DMS 273 (cell line): ENCODE measurements around the gene SMPDL3A.
"Not testable (repeated sequence)": the region's sequence is repeated elsewhere in the genome, so short reads cannot be mapped to it uniquely, and the experiment has no call there.

ENCODE experiments used
- DNase-seq: peaks from one replicate; lab custom pipeline; 2025; ENCODE audit not compliant: unreplicated experiment; lab: John Stamatoyannopoulos, UW

Gene SMPDL3A

GRCh38 chr6:122789182-122790027 is at the start of gene SMPDL3A:
Gene SMPDL3A, plus strand, starts transcription at chr6:122789258. Its CDS starts 89 bp downstream, at chr6:122789347.
- peak; percentile 64 for DNase-seq

GRCh38 chr6:122740091-122740490 is 49.0 kb upstream of the SMPDL3A start:
- no peak for DNase-seq

- no peak for DNase-seq
Measured at GRCh38 chr6:122740936-122741335, 48.1 kb upstream of the SMPDL3A start.

- DNase-seq: peak; percentile 4
Measured at GRCh38 chr6:122744247-122744646, 44.8 kb upstream of the SMPDL3A start.

GRCh38 chr6:122744856-122745255 is 44.2 kb upstream of the SMPDL3A start:
- DNase-seq: not testable (repeated sequence)

- no peak for DNase-seq
Measured at GRCh38 chr6:122746688-122747087, 42.4 kb upstream of the SMPDL3A start.

GRCh38 chr6:122747573-122747972 is 41.5 kb upstream of the SMPDL3A start:
- no peak for DNase-seq

GRCh38 chr6:122748945-122749344 is 40.1 kb upstream of the SMPDL3A start:
- DNase-seq: not testable (repeated sequence)

- DNase-seq: no peak
Measured at GRCh38 chr6:122749451-122750050, 39.5 kb upstream of the SMPDL3A start.

GRCh38 chr6:122751326-122751725 is 37.7 kb upstream of the SMPDL3A start:
- DNase-seq: no peak

- no peak for DNase-seq
Measured at GRCh38 chr6:122752459-122752858, 36.6 kb upstream of the SMPDL3A start.

- peak; percentile 22 for DNase-seq
Measured at GRCh38 chr6:122753000-122753687, 35.9 kb upstream of the SMPDL3A start.

GRCh38 chr6:122753688-122754056 is 35.4 kb upstream of the SMPDL3A start:
- peak; percentile 48 for DNase-seq

- DNase-seq: no peak
Measured at GRCh38 chr6:122754191-122754731, 34.8 kb upstream of the SMPDL3A start.

- DNase-seq: no peak
Measured at GRCh38 chr6:122755901-122756300, 33.2 kb upstream of the SMPDL3A start.

- no peak for DNase-seq
Measured at GRCh38 chr6:122758927-122759334, 30.1 kb upstream of the SMPDL3A start.

- no peak for DNase-seq
Measured at GRCh38 chr6:122760330-122760729, 28.7 kb upstream of the SMPDL3A start.

GRCh38 chr6:122766256-122766655 is 22.8 kb upstream of the SMPDL3A start:
- DNase-seq: no peak

- peak; percentile 19 for DNase-seq
Measured at GRCh38 chr6:122770835-122771601, 18.0 kb upstream of the SMPDL3A start.

GRCh38 chr6:122772724-122773415 is 16.2 kb upstream of the SMPDL3A start:
- no peak for DNase-seq
